Naive thymus-derived CD4-positive, alpha-beta T cell (primary cell): ENCODE results near the gene AKR1E2. TPM values are rescaled to one million over a fixed set of nuclear protein-coding genes. Genes with fewer than 3 reads are reported as not detected.

Source experiments
- ATAC-seq: fragments of 150-1000 bp; cut with Tn5 transposase; 2 replicates; pipeline ENCODE4 v1.10.0; 2021; ENCODE audit warnings: mild to moderate bottlenecking, moderate library complexity
- CTCF ChIA-PET: fragments of 350-600 bp; sonication (Branson Sonifier 250); formaldehyde crosslinking; loops from one replicate; lab custom pipeline; 2021; ENCODE audit warnings: antibody characterized with exemption; lab: Charles Lee
- POLR2A ChIA-PET: fragments of 350-600 bp; sonication (Branson Sonifier 250); formaldehyde crosslinking; loops from one replicate; lab custom pipeline; 2021; ENCODE audit warnings: antibody characterized with exemption, inconsistent platforms; lab: Charles Lee
- DNase-seq, 9 donors: peaks; one replicate each; pipeline versions ENCODE4 v3.0.0 to v3.0.0-alpha.2; 2020 to 2022; ENCODE audit warnings: mixed read lengths in 1 of 9
- H3K27ac ChIP-seq: one replicate; pipeline ENCODE4 v1.7.0; 2013; ENCODE audit warnings: mild to moderate bottlenecking, low read depth, low read length, moderate library complexity
- H3K27me3 ChIP-seq, 2 donors: one replicate each; pipeline ENCODE4 v1.7.0; 2013; ENCODE audit warnings: low read length in 2 of 2, mild to moderate bottlenecking in 2 of 2, moderate library complexity in 2 of 2; ENCODE audit not compliant: control insufficient read depth in 2 of 2, insufficient read depth in 2 of 2
- H3K36me3 ChIP-seq, 3 experiments: 1 replicate in 2 of 3; 2 replicates in 1 of 3; pipeline ENCODE4 v1.7.0; 2013; ENCODE audit warnings: low read length in 3 of 3, mild to moderate bottlenecking in 3 of 3, moderate library complexity in 1 of 3; ENCODE audit not compliant: insufficient read depth in 3 of 3, control insufficient read depth in 2 of 3
- H3K4me1 ChIP-seq, 2 donors: one replicate each; pipeline ENCODE4 v1.7.0; 2013; ENCODE audit warnings: low read length in 2 of 2, mild to moderate bottlenecking in 2 of 2, moderate library complexity in 1 of 2; ENCODE audit not compliant: control insufficient read depth in 2 of 2, insufficient read depth in 2 of 2
- H3K4me3 ChIP-seq: 2 replicates; pipeline ENCODE4 v1.7.0; 2013; ENCODE audit warnings: mild to moderate bottlenecking, low read length
- H3K9me3 ChIP-seq, 3 experiments: 1 replicate in 2 of 3; 2 replicates in 1 of 3; pipeline ENCODE4 v1.7.0; 2013; ENCODE audit warnings: low read length in 3 of 3; ENCODE audit not compliant: control insufficient read depth in 2 of 3
- H3K27ac Mint-ChIP-seq, 9 donors: one replicate each; pipeline ENCODE4 v1.8.0; 2020 to 2022; ENCODE audit warnings: mixed read lengths in 9 of 9, mild to moderate bottlenecking in 8 of 9, moderate library complexity in 5 of 9, inconsistent platforms in 2 of 9
- H3K27me3 Mint-ChIP-seq, 5 donors: one replicate each; pipeline ENCODE4 v1.8.0; 2021 to 2022; ENCODE audit warnings: mixed read lengths in 5 of 5, mild to moderate bottlenecking in 1 of 5
- H3K36me3 Mint-ChIP-seq, 5 donors: one replicate each; pipeline ENCODE4 v1.8.0; 2020 to 2022; ENCODE audit warnings: mixed read lengths in 5 of 5, mild to moderate bottlenecking in 3 of 5, inconsistent platforms in 1 of 5
- H3K4me1 Mint-ChIP-seq, 7 donors: one replicate each; pipeline ENCODE4 v1.8.0; 2020 to 2022; ENCODE audit warnings: mixed read lengths in 7 of 7, mild to moderate bottlenecking in 3 of 7, inconsistent platforms in 1 of 7
- H3K4me3 Mint-ChIP-seq, 10 donors: one replicate each; pipeline ENCODE4 v1.8.0; 2020 to 2022; ENCODE audit warnings: mild to moderate bottlenecking in 10 of 10, mixed read lengths in 10 of 10, moderate library complexity in 6 of 10, inconsistent platforms in 2 of 10
- H3K9me3 Mint-ChIP-seq, 11 donors: one replicate each; pipeline ENCODE4 v1.8.0; 2020 to 2022; ENCODE audit warnings: mixed read lengths in 11 of 11, mild to moderate bottlenecking in 4 of 11, inconsistent platforms in 1 of 11, moderate library complexity in 1 of 11
- intact Hi-C, 2 donors: fragments of 100-400 bp; cut with micrococcal nuclease; formaldehyde crosslinking; loops; one replicate each; pipeline ENCODE4 v1.15.1; 2023
- polyA plus RNA-seq, 2 donors: library from polyadenylated mRNA; unstranded; fragments of 300-500 nt; fragmentation: Illumina TruSeq; gene quantifications; one replicate each; pipeline ENCODE4 v1.2.3, GENCODE V29; 2021
- total RNA-seq, 6 experiments: library from RNA in 5 of 6; stranded (reverse) in 5 of 6; gene quantifications; 1 replicate in 5 of 6; 2 replicates in 1 of 6; pipeline ENCODE4 v1.2.3 and lab custom pipeline; 2021 to 2026

Gene AKR1E2
- total and polyA plus RNA-seq, 7 experiments from 2014 or later, result 3.6 to 26.0 (median 10.6) TPM

DNA sequence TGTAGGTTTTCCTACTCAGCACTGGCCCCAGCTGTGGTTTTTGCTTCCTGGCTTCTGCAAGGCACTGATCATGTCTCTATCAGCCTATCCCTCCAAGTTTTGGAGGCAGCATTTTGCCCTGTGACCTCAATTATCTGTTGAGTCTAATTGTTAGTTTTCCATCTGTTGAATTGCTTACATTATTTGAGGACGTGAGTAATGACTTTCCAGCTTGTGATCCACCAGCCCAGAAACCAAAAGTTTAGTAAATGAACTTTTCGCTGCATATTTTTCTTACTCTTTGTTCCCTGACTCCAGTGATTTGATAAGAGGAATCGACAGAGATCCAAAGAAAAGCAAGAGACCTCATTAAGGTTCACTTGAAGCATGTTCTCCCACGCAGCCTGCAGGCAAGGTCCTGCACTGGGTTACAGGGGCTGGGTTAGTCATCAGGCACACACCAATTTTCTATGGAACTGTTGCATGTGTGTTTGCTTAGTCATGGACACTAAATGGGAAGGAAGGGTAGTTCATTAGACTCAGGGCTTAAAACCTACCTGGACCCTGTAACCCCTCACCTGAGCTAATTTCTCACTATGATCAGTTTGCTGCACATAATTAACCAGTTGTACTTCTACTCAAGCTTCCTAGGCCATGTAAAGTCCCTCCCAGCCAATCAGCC lies 57.2 kb downstream of the AKR1E2 start:
- no peaks in the 10 kb centered on the region for H3K36me3 ChIP-seq
- H3K4me3 ChIP-seq, result no peak overlapping the region
- intact Hi-C loops, result no loop called here
- Mint-ChIP-seq H3K9me3 (no peaks in the 10 kb centered on the region), H3K4me1 (peaks cover 0 to 13% (median 0%) of the 10 kb centered on the region in 7 donors), H3K4me3 (no peak overlapping the region), H3K27ac (no peak overlapping the region), H3K36me3 (peaks cover 4 to 68% (median 25%) of the 10 kb centered on the region in 5 donors), H3K27me3 (peaks cover 0 to 10% (median 0%) of the 10 kb centered on the region in 5 donors)
- H3K9me3 ChIP-seq, result no peaks in the 10 kb centered on the region
- POLR2A ChIA-PET, result no interaction called here
- DNase-seq, result no peak
- no peak overlapping the region for H3K27ac ChIP-seq
- CTCF ChIA-PET, result no interaction called here
- ATAC-seq, result no peak
- H3K4me1 ChIP-seq, result no peaks in the 10 kb centered on the region
- no peaks in the 10 kb centered on the region for H3K27me3 ChIP-seq

DNA sequence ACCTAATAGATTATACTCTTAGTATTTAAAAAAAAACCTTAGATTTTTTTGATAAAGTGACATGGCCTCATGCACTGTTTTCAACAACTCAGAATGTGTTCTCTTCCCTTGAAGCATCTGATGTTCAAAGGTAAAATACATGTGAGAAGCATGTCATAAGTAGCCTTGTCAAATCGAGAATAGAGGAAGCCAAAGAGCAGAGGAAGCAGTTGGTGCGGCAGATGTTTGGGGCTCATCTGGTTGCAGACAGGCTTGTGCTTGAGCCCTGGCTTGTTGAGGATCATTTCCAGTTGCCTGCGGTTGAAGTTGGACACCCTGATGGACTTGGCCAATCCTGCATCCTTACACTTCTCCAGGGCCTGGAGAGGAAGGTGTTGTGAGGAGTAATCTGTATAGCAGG lies 59.2 kb downstream of the AKR1E2 start:
- no peak for ATAC-seq
- H3K36me3 Mint-ChIP-seq, result peaks cover 2 to 54% (median 22%) of the 10 kb centered on the region in 5 donors
- Histone ChIP-seq H3K9me3 (no peaks in the 10 kb centered on the region), H3K4me3 (no peak overlapping the region), H3K27ac (no peak overlapping the region), H3K36me3 (no peaks in the 10 kb centered on the region), H3K27me3 (no peaks in the 10 kb centered on the region), H3K4me1 (no peaks in the 10 kb centered on the region)
- DNase-seq, result no peak
- POLR2A ChIA-PET, result no interaction called here
- no peaks in the 10 kb centered on the region for H3K9me3 Mint-ChIP-seq
- H3K27me3 Mint-ChIP-seq, result peaks cover 0 to 10% (median 0%) of the 10 kb centered on the region in 5 donors
- H3K4me3 Mint-ChIP-seq, result no peak overlapping the region
- peak overlapping the region in 1 of 9 donors; percentile 8 for H3K27ac Mint-ChIP-seq
- CTCF ChIA-PET, result no interaction called here
- intact Hi-C loops, result no loop called here
- peaks cover 0 to 13% (median 0%) of the 10 kb centered on the region in 7 donors for H3K4me1 Mint-ChIP-seq

DNA sequence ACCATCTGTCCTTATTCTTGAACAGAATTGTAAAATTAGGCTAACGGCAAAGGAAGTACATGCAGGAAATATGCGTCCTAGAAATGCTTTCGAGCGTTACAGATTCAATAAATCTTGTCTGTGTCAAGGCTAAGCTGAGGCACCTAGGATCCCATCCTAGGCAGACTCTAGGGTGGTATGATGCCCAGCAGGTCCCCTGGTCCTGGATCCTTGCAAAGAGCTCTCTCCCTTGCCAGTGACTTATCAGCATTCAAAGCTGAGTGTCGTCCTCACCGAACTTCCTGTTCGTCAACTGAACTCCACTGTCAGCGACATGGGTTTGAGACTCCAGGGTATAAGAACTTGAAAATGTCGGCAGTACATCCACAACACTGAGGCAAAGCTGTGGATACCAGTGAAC lies 61.5 kb downstream of the AKR1E2 start:
- Histone ChIP-seq H3K4me1 (no peaks in the 10 kb centered on the region), H3K36me3 (no peaks in the 10 kb centered on the region), H3K9me3 (no peaks in the 10 kb centered on the region), H3K4me3 (no peak overlapping the region), H3K27me3 (no peaks in the 10 kb centered on the region), H3K27ac (no peak overlapping the region)
- peaks cover 0 to 13% (median 0%) of the 10 kb centered on the region in 7 donors for H3K4me1 Mint-ChIP-seq
- H3K27me3 Mint-ChIP-seq, result peaks cover 0 to 3% (median 0%) of the 10 kb centered on the region in 5 donors
- peak overlapping the region in 1 of 10 donors; percentile 18 for H3K4me3 Mint-ChIP-seq
- DNase-seq, result no peak
- CTCF ChIA-PET, result interaction anchor here (1.3 kb wide), 1 partner anchor 38 kb away, joined by 4 read pairs; no protein-coding TSS in a partner anchor
- peaks cover 2 to 51% (median 22%) of the 10 kb centered on the region in 5 donors for H3K36me3 Mint-ChIP-seq
- intact Hi-C loops, result no loop called here
- H3K9me3 Mint-ChIP-seq, result no peaks in the 10 kb centered on the region
- no peak overlapping the region for H3K27ac Mint-ChIP-seq
- POLR2A ChIA-PET, result no interaction called here
- ATAC-seq, result no peak

DNA sequence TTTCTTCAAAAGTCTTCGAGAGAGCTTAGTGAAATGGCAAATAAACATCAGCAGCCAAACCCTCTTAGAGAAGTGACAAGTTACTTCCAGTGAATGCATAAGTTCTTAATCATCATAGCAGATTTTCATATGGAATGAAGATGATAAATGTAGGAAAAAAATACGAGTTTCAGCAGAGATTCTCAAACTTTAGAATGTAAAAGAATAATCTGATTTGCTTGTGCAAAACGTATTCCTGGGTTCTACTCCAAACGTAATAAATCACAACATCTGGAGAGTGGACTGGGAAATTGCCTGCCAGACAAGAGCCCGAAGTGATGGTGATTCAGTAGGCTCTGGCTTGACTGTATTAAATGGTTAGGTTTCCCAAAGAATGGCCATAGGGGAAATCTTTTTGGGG lies 62.2 kb downstream of the AKR1E2 start:
- H3K9me3 Mint-ChIP-seq, result no peaks in the 10 kb centered on the region
- no peak for ATAC-seq

DNA sequence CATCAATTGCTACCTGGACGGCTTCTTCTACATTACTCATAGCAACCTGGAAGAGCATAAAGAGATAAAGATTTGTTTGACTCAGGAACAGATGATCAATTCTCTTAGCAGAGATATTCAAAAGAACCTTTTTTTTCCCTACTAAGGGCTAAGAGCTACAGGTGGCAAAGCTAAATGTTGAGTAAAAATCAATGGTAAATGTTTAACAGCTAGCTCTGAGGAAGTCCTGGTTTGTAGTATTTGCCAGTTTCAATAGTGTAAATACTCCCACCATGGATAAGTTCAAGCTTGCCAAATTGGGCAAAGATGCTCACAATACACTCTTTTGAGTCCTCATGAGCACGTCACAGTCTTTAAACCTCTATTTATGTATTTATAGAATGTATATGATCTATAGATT lies 64.0 kb downstream of the AKR1E2 start:
- peaks cover 2 to 55% (median 22%) of the 10 kb centered on the region in 5 donors for H3K36me3 Mint-ChIP-seq
- CTCF ChIA-PET, result no interaction called here
- ATAC-seq, result no peak

More for the DNA sequence above, 62.2 kb downstream of the AKR1E2 start:
- no peak for DNase-seq
- Mint-ChIP-seq H3K4me1 (peaks cover 0 to 13% (median 0%) of the 10 kb centered on the region in 7 donors), H3K36me3 (peaks cover 2 to 47% (median 22%) of the 10 kb centered on the region in 5 donors), H3K27ac (no peak overlapping the region), H3K4me3 (no peak overlapping the region), H3K27me3 (peaks cover 0 to 3% (median 0%) of the 10 kb centered on the region in 5 donors)
- ChIA-PET CTCF (interaction anchor here (1.3 kb wide), 1 partner anchor 38 kb away, joined by 4 read pairs; no protein-coding TSS in a partner anchor), POLR2A (no interaction called here)
- H3K4me3 ChIP-seq, result no peak overlapping the region
- H3K36me3 ChIP-seq, result no peaks in the 10 kb centered on the region
- H3K27ac ChIP-seq, result no peak overlapping the region
- no peaks in the 10 kb centered on the region for H3K4me1 ChIP-seq
- intact Hi-C loops, result no loop called here
- H3K27me3 ChIP-seq, result no peaks in the 10 kb centered on the region
- H3K9me3 ChIP-seq, result no peaks in the 10 kb centered on the region

DNA sequence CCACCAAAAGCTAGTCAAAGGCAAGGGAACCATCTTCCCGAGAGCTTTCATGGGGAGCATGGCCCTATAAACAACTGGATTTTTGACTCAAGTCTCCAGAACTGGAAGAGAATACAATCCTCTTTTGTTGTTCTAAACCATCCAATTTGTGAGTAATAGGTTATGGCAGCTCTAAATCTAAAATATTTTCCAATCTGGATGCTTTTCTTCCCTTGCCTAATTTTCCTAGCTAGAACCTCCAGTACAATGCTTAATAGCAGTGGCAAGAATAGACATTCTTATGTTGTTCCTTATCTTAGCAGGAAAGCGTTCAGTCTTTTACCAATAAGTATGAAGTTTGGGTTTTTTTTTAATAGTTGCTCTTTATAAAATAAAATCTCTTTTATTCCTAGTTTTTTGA lies 66.7 kb downstream of the AKR1E2 start:
- peaks cover 0 to 7% (median 0%) of the 10 kb centered on the region in 11 donors for H3K9me3 Mint-ChIP-seq
- ChIA-PET CTCF (no interaction called here), POLR2A (no interaction called here)
- H3K27me3 Mint-ChIP-seq, result peaks cover 0 to 3% (median 0%) of the 10 kb centered on the region in 5 donors
- H3K27ac Mint-ChIP-seq, result no peak overlapping the region
- no peaks in the 10 kb centered on the region for H3K4me1 Mint-ChIP-seq
- Histone ChIP-seq H3K4me1 (no peaks in the 10 kb centered on the region), H3K4me3 (no peak overlapping the region), H3K27me3 (no peaks in the 10 kb centered on the region), H3K27ac (no peak overlapping the region), H3K9me3 (no peaks in the 10 kb centered on the region), H3K36me3 (no peaks in the 10 kb centered on the region)
- intact Hi-C loops, result no loop called here
- H3K36me3 Mint-ChIP-seq, result peaks cover 0 to 48% (median 11%) of the 10 kb centered on the region in 5 donors
- H3K4me3 Mint-ChIP-seq, result no peak overlapping the region
- DNase-seq (no peak), ATAC-seq (no peak)

More for the DNA sequence above, 64.0 kb downstream of the AKR1E2 start:
- intact Hi-C loops, result no loop called here
- Histone ChIP-seq H3K9me3 (no peaks in the 10 kb centered on the region), H3K27me3 (no peaks in the 10 kb centered on the region), H3K27ac (no peak overlapping the region), H3K4me1 (no peaks in the 10 kb centered on the region), H3K4me3 (no peak overlapping the region), H3K36me3 (no peaks in the 10 kb centered on the region)
- no peaks in the 10 kb centered on the region for H3K9me3 Mint-ChIP-seq
- H3K27ac Mint-ChIP-seq, result no peak overlapping the region
- DNase-seq, result no peak
- H3K27me3 Mint-ChIP-seq, result peaks cover 0 to 3% (median 0%) of the 10 kb centered on the region in 5 donors
- H3K4me1 Mint-ChIP-seq, result peaks cover 0 to 13% (median 0%) of the 10 kb centered on the region in 7 donors
- POLR2A ChIA-PET, result no interaction called here
- H3K4me3 Mint-ChIP-seq, result no peak overlapping the region

DNA sequence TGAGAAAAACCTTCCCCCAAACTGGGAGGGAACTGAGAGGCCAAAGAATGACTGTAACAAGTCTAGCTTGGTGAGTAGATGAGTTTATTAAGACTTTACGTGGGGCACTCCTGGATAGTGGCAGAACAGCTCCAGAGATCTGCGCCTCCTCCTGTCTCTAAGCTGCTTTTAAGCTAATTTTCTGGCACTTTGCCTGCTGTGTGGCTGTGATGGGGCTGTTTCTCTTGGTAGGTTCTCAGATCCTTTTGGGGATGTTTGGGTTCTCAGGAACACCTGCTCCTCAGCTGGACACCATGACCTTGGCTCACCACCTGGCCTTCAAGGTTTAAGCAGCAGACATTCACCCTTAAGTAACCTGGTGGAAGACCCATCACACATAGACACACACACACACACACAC lies 68.3 kb downstream of the AKR1E2 start:
- H3K9me3 ChIP-seq, result no peaks in the 10 kb centered on the region
- no peaks in the 10 kb centered on the region for H3K27me3 ChIP-seq
- no peaks in the 10 kb centered on the region for H3K27me3 Mint-ChIP-seq
- no peak overlapping the region for H3K27ac Mint-ChIP-seq
- no peaks in the 10 kb centered on the region for H3K36me3 ChIP-seq
- peaks cover 0 to 40% (median 7%) of the 10 kb centered on the region in 5 donors for H3K36me3 Mint-ChIP-seq
- H3K9me3 Mint-ChIP-seq, result peaks cover 0 to 9% (median 3%) of the 10 kb centered on the region in 11 donors
- H3K4me3 ChIP-seq, result no peak overlapping the region
- intact Hi-C loops, result no loop called here
- ATAC-seq (no peak), DNase-seq (no peak)
- H3K4me3 Mint-ChIP-seq, result no peak overlapping the region
- H3K4me1 ChIP-seq, result no peaks in the 10 kb centered on the region
- POLR2A ChIA-PET, result no interaction called here
- H3K27ac ChIP-seq, result no peak overlapping the region
- CTCF ChIA-PET, result no interaction called here
- H3K4me1 Mint-ChIP-seq, result no peaks in the 10 kb centered on the region
